HEK293T (cell line): Measurements from ENCODE around the gene SERGEF.

Source experiments
- FOXK2 ChIP-seq: fragments of 450-650 bp; IDR thresholded peaks from 2 replicates; pipeline ENCODE4 v1.6.1; 2016; ENCODE audit warnings: mild to moderate bottlenecking
- LEF1 ChIP-seq: fragments of 450-650 bp; IDR thresholded peaks from 2 replicates; pipeline ENCODE4 v1.6.1; 2017; ENCODE audit warnings: mild to moderate bottlenecking, borderline replicate concordance
- NFRKB ChIP-seq: fragments of 450-650 bp; IDR thresholded peaks from 2 replicates; pipeline ENCODE4 v1.6.1; 2016; ENCODE audit warnings: mild to moderate bottlenecking, moderate library complexity
- SP1 ChIP-seq: fragments of 450-650 bp; IDR thresholded peaks from 2 replicates; pipeline ENCODE4 v1.6.1; 2017
- SUZ12 ChIP-seq: fragments of 450-650 bp; IDR thresholded peaks from 2 replicates; pipeline ENCODE4 v1.6.1; 2016; ENCODE audit warnings: mild to moderate bottlenecking
- TARDBP ChIP-seq: fragments of 450-650 bp; IDR thresholded peaks from 2 replicates; pipeline ENCODE4 v1.6.1; 2016

DNA sequence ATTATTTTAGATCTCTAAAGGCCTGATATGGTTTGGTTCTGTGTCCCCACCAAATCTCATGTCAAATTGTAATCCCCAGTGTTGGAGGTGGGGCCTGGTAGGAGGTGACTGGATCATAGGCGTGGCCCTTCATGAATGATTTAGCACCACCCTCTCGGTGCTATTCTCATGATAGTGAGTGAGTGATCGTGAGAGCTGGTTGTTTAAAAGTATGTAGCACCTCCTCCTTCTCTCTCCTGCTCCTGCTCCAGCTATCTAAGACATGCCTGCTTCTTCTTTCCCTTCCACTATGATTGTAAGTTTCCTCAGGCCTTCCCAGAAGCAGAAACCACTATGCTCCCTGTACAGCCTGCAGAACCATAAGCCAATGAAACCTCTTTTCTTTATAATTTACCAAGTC is 114.1 kb downstream of the SERGEF start:
- no peak for TF ChIP-seq FOXK2
- TF ChIP-seq LEF1 = no peak
- TF ChIP-seq TARDBP = no peak
- TF ChIP-seq NFRKB = no peak
- no peak for TF ChIP-seq SUZ12
- TF ChIP-seq SP1 = no peak
